Neuronal stem cell (in vitro differentiated cells): ENCODE results near the gene NMBR.
"Not testable (repeated sequence)": the region's sequence is repeated elsewhere in the genome, so short reads cannot be mapped to it uniquely, and the experiment has no call there.

Experiments used
- DNase-seq: peaks from one replicate; pipeline ENCODE4 v3.0.0-alpha.2; 2013; ENCODE audit warnings: low spot score
- H2AFZ ChIP-seq: one replicate; pipeline ENCODE4 v1.6.1; 2013; ENCODE audit warnings: mild to moderate bottlenecking, low read length, inconsistent platforms
- H2AK5ac ChIP-seq: 2 replicates; pipeline ENCODE4 v1.6.1; 2013; ENCODE audit warnings: low read depth, mild to moderate bottlenecking, inconsistent platforms, low read length, moderate library complexity, mixed read lengths
- H2BK120ac ChIP-seq: 2 replicates; pipeline ENCODE4 v1.6.1; 2013; ENCODE audit warnings: low read depth, mild to moderate bottlenecking, inconsistent platforms, low read length, moderate library complexity, mixed read lengths
- H2BK12ac ChIP-seq: one replicate; pipeline ENCODE4 v1.6.1; 2013; ENCODE audit warnings: low read length, inconsistent platforms
- H2BK15ac ChIP-seq: 2 replicates; pipeline ENCODE4 v1.6.1; 2013; ENCODE audit warnings: mild to moderate bottlenecking, low read length, inconsistent platforms, mixed read lengths
- H2BK5ac ChIP-seq: one replicate; pipeline ENCODE4 v1.6.1; 2013; ENCODE audit warnings: inconsistent platforms, mild to moderate bottlenecking, low read length, moderate library complexity
- H3K14ac ChIP-seq: one replicate; pipeline ENCODE4 v1.6.1; 2013; ENCODE audit warnings: low read length, inconsistent platforms
- H3K18ac ChIP-seq: 2 replicates; pipeline ENCODE4 v1.6.1; 2013; ENCODE audit warnings: low read length, inconsistent platforms
- H3K23ac ChIP-seq: 2 replicates; pipeline ENCODE4 v1.6.1; 2013; ENCODE audit warnings: low read depth, mild to moderate bottlenecking, mixed read lengths, low read length, inconsistent platforms; ENCODE audit not compliant: poor library complexity
- H3K27ac ChIP-seq: replicated peaks from 3 replicates; pipeline ENCODE4 v1.5.1; 2013; ENCODE audit warnings: low read length, inconsistent platforms
- H3K27me3 ChIP-seq, 3 experiments: 2 replicates each; pipeline ENCODE4 v1.6.1; 2013; ENCODE audit warnings: low read length in 3 of 3, mild to moderate bottlenecking in 2 of 3, inconsistent platforms in 1 of 3, low read depth in 1 of 3, mixed read lengths in 1 of 3, moderate library complexity in 1 of 3; ENCODE audit not compliant: control insufficient read depth in 3 of 3, insufficient read depth in 3 of 3
- H3K36me3 ChIP-seq, 2 donors: replicated peaks in 1 of 2; 2 replicates each; pipeline ENCODE4 v1.6.1; 2013; ENCODE audit warnings: low read length in 2 of 2; ENCODE audit not compliant: control insufficient read depth in 2 of 2, insufficient read depth in 2 of 2
- H3K4ac ChIP-seq: 2 replicates; pipeline ENCODE4 v1.6.1; 2013; ENCODE audit warnings: inconsistent platforms, mild to moderate bottlenecking, low read length, moderate library complexity
- H3K4me1 ChIP-seq, 2 donors: 1 replicate in 1 of 2; 2 replicates in 1 of 2; pipeline ENCODE4 v1.6.1; 2013; ENCODE audit warnings: low read length in 2 of 2, low read depth in 1 of 2; ENCODE audit not compliant: control insufficient read depth in 2 of 2, insufficient read depth in 1 of 2
- H3K4me2 ChIP-seq: one replicate; pipeline ENCODE4 v1.6.1; 2013; ENCODE audit warnings: mild to moderate bottlenecking, low read length, inconsistent platforms; ENCODE audit not compliant: insufficient read depth, poor library complexity, severe bottlenecking
- H3K4me3 ChIP-seq, 2 donors: 2 replicates each; pipeline ENCODE4 v1.5.1; 2013; ENCODE audit warnings: low read length in 2 of 2, mild to moderate bottlenecking in 2 of 2, inconsistent platforms in 1 of 2, moderate library complexity in 1 of 2
- H3K79me1 ChIP-seq: one replicate; pipeline ENCODE4 v1.6.1; 2013; ENCODE audit warnings: low read depth, mild to moderate bottlenecking, inconsistent platforms, low read length, moderate library complexity
- H3K9ac ChIP-seq: one replicate; pipeline ENCODE4 v1.6.1; 2013; ENCODE audit warnings: mild to moderate bottlenecking, low read depth, low read length, inconsistent platforms; ENCODE audit not compliant: poor library complexity
- H3K9me3 ChIP-seq, 2 donors: replicated peaks in 1 of 2; 2 replicates each; pipeline versions ENCODE3 to v1.6.1; 2013; ENCODE audit warnings: low read length in 2 of 2, mild to moderate bottlenecking in 2 of 2, inconsistent platforms in 1 of 2, low read depth in 1 of 2, mixed read lengths in 1 of 2, moderate library complexity in 1 of 2; ENCODE audit not compliant: control insufficient read depth in 2 of 2, insufficient read depth in 1 of 2
- H4K8ac ChIP-seq: one replicate; pipeline ENCODE4 v1.6.1; 2013; ENCODE audit warnings: low read depth, mild to moderate bottlenecking, inconsistent platforms, low read length, moderate library complexity
- H4K91ac ChIP-seq: one replicate; pipeline ENCODE4 v1.6.1; 2013; ENCODE audit warnings: low read length, low read depth, mild to moderate bottlenecking, inconsistent platforms; ENCODE audit not compliant: poor library complexity
- WGBS, 2 donors: extraction: QIAGEN DNeasy Blood & Tissue Kit; methylation state at CpG; one replicate each; pipeline ENCODE4 v1.1.7; 2013; ENCODE audit warnings: missing lambda C conversion rate in 2 of 2, mixed read lengths in 1 of 2; ENCODE audit not compliant: insufficient read length in 2 of 2, insufficient replicate concordance in 1 of 2; ENCODE audit errors: extremely low coverage in 2 of 2; 5-methylcytosine and 5-hydroxymethylcytosine counted together

NMBR gene

GRCh38 chr6:142156758-142157068 lies 9.8 kb upstream of the NMBR start:
- not testable (repeated sequence) for H3K36me3 ChIP-seq, H2BK120ac ChIP-seq, H3K4me1 ChIP-seq, H2BK5ac ChIP-seq, H2BK15ac ChIP-seq, DNase-seq, H3K79me1 ChIP-seq, H3K4me3 ChIP-seq, H3K27ac ChIP-seq, H3K18ac ChIP-seq, H3K14ac ChIP-seq, H3K27me3 ChIP-seq, H2BK12ac ChIP-seq, H4K8ac ChIP-seq, H3K4ac ChIP-seq, H3K9ac ChIP-seq, H4K91ac ChIP-seq, H3K23ac ChIP-seq, H3K4me2 ChIP-seq, H2AFZ ChIP-seq, H3K9me3 ChIP-seq, H2AK5ac ChIP-seq
- no CpG with 5 or more reads among the region's 4 CpGs for WGBS, 2 donors

GRCh38 chr6:142155895-142156757 lies 9.2 kb upstream of the NMBR start:
- H2BK5ac ChIP-seq, result no peak overlapping the region
- no peak for DNase-seq
- H2BK12ac ChIP-seq, result no peak overlapping the region
- H3K27me3 ChIP-seq, result no peaks in the 10 kb centered on the region
- no peaks in the 10 kb centered on the region for H3K36me3 ChIP-seq
- no peak overlapping the region for H3K18ac ChIP-seq
- WGBS, 2 donors, result no CpG with 5 or more reads among the region's 5 CpGs
- H3K4ac ChIP-seq, result no peak overlapping the region
- H3K79me1 ChIP-seq, result no peaks in the 10 kb centered on the region
- H3K9ac ChIP-seq, result no peak overlapping the region
- H4K91ac ChIP-seq, result no peak overlapping the region
- no peak overlapping the region for H4K8ac ChIP-seq
- no peak overlapping the region for H3K14ac ChIP-seq
- H3K4me1 ChIP-seq, result no peaks in the 10 kb centered on the region
- H3K27ac ChIP-seq, result no peak overlapping the region
- H2AK5ac ChIP-seq, result no peak overlapping the region
- no peaks in the 10 kb centered on the region for H3K9me3 ChIP-seq
- no peak overlapping the region for H2AFZ ChIP-seq
- no peak overlapping the region for H3K23ac ChIP-seq
- H3K4me2 ChIP-seq, result no peak overlapping the region
- no peak overlapping the region for H2BK15ac ChIP-seq
- H3K4me3 ChIP-seq, result no peak overlapping the region
- no peak overlapping the region for H2BK120ac ChIP-seq

GRCh38 chr6:142155091-142155490 lies 8.2 kb upstream of the NMBR start:
- Histone ChIP-seq H3K27ac (no peak overlapping the region), H4K8ac (no peak overlapping the region), H2AK5ac (no peak overlapping the region), H2BK5ac (no peak overlapping the region), H2AFZ (no peak overlapping the region), H3K4me3 (no peak overlapping the region), H2BK120ac (no peak overlapping the region), H3K18ac (no peak overlapping the region), H2BK15ac (no peak overlapping the region), H3K27me3 (no peaks in the 10 kb centered on the region), H3K4ac (no peak overlapping the region), H4K91ac (no peak overlapping the region), H3K9ac (no peak overlapping the region), H3K4me1 (no peaks in the 10 kb centered on the region), H3K14ac (no peak overlapping the region), H2BK12ac (no peak overlapping the region), H3K36me3 (peaks cover 0 to 5% of the 10 kb centered on the region in 2 donors), H3K23ac (no peak overlapping the region), H3K79me1 (no peaks in the 10 kb centered on the region), H3K9me3 (no peaks in the 10 kb centered on the region), H3K4me2 (no peak overlapping the region)
- DNase-seq, result no peak
- WGBS, 2 donors, result no CpG with 5 or more reads among the region's 3 CpGs

GRCh38 chr6:142154336-142154735 lies 7.4 kb upstream of the NMBR start:
- H3K4me1 ChIP-seq, result no peaks in the 10 kb centered on the region
- no peak overlapping the region for H2BK12ac ChIP-seq
- H3K79me1 ChIP-seq, result no peaks in the 10 kb centered on the region
- no peak overlapping the region for H2BK15ac ChIP-seq
- no peaks in the 10 kb centered on the region for H3K27me3 ChIP-seq
- no peak overlapping the region for H2BK5ac ChIP-seq
- H3K4ac ChIP-seq, result no peak overlapping the region
- DNase-seq, result no peak
- H3K9ac ChIP-seq, result no peak overlapping the region
- H3K9me3 ChIP-seq, result no peaks in the 10 kb centered on the region
- whole genome bisulfite sequencing, 2 donors, result no CpG with 5 or more reads among the region's 1 CpG
- no peak overlapping the region for H3K27ac ChIP-seq
- no peak overlapping the region for H2AFZ ChIP-seq
- H4K91ac ChIP-seq, result no peak overlapping the region
- H3K23ac ChIP-seq, result no peak overlapping the region
- H2BK120ac ChIP-seq, result no peak overlapping the region
- H2AK5ac ChIP-seq, result no peak overlapping the region
- H3K4me3 ChIP-seq, result no peak overlapping the region
- peaks cover 0 to 7% of the 10 kb centered on the region in 2 donors for H3K36me3 ChIP-seq
- no peak overlapping the region for H3K18ac ChIP-seq
- H3K14ac ChIP-seq, result no peak overlapping the region
- H3K4me2 ChIP-seq, result no peak overlapping the region
- no peak overlapping the region for H4K8ac ChIP-seq
